IMR-90 (cell line): ENCODE measurements around the gene NBPF12. TPM values are rescaled to one million over a fixed set of nuclear protein-coding genes. Genes with fewer than 3 reads are reported as not detected.
"Not testable (repeated sequence)": the region's sequence is repeated elsewhere in the genome, so short reads cannot be mapped to it uniquely, and the experiment has no call there.

Experiments
- ATAC-seq: fragments of 200-7000 bp; cut with Tn5 transposase; 2 replicates; pipeline ENCODE4 v1.9.1; 2020; ENCODE audit warnings: low read depth, mild to moderate bottlenecking, moderate library complexity
- BruUV-seq: library from RNA; stranded (reverse); fragments of 400-500 nt; replicated peaks from 2 replicates; lab custom pipeline; 2021; lab: Mats Ljungman, UMichigan
- CTCF ChIA-PET: fragments of 300-600 bp; formaldehyde crosslinking; extraction: SDS; loops from one replicate; lab custom pipeline; 2021; ENCODE audit warnings: antibody characterized with exemption; lab: Yijun Ruan, JAX
- POLR2A ChIA-PET: fragments of 300-600 bp; sonication (Branson Sonifier 250); formaldehyde crosslinking; loops from one replicate; lab custom pipeline; 2022; ENCODE audit warnings: antibody characterized with exemption; ENCODE audit not compliant: unreplicated experiment; lab: Charles Lee
- DNase-seq: peaks from one replicate; pipeline ENCODE4 v3.0.0; 2013
- H2AFZ ChIP-seq: replicated peaks from 2 replicates; pipeline ENCODE3; 2013; ENCODE audit warnings: low read length, mild to moderate bottlenecking; ENCODE audit not compliant: poor library complexity
- H2AK5ac ChIP-seq: 2 replicates; pipeline ENCODE4 v1.6.1; 2013; ENCODE audit warnings: low read depth, low read length, inconsistent platforms
- H2AK9ac ChIP-seq: replicated peaks from 2 replicates; pipeline ENCODE3; 2013; ENCODE audit warnings: mild to moderate bottlenecking, low read depth, low read length, moderate library complexity; ENCODE audit not compliant: poor library complexity
- H2BK120ac ChIP-seq: 2 replicates; pipeline ENCODE4 v1.6.1; 2013; ENCODE audit warnings: low read depth, low read length, inconsistent platforms
- H2BK15ac ChIP-seq: 3 replicates; pipeline ENCODE4 v1.6.1; 2013; ENCODE audit warnings: low read depth, low read length, inconsistent platforms
- H2BK20ac ChIP-seq: 2 replicates; pipeline ENCODE4 v1.6.1; 2013; ENCODE audit warnings: low read depth, mild to moderate bottlenecking, inconsistent platforms, low read length, moderate library complexity
- H2BK5ac ChIP-seq: 2 replicates; pipeline ENCODE4 v1.6.1; 2013; ENCODE audit warnings: mild to moderate bottlenecking, low read depth, low read length, inconsistent platforms; ENCODE audit not compliant: poor library complexity, severe bottlenecking
- H3K14ac ChIP-seq: replicated peaks from 2 replicates; pipeline ENCODE4 v1.6.1; 2013; ENCODE audit warnings: low read depth, low read length, inconsistent platforms
- H3K18ac ChIP-seq: 2 replicates; pipeline ENCODE4 v1.6.1; 2013; ENCODE audit warnings: low read depth, low read length, control low read depth
- H3K23ac ChIP-seq: 2 replicates; pipeline ENCODE4 v1.6.1; 2013; ENCODE audit warnings: low read depth, low read length, inconsistent platforms
- H3K27ac ChIP-seq: 2 replicates; pipeline ENCODE4 v1.5.1; 2013; ENCODE audit warnings: mild to moderate bottlenecking, control low read depth, low read length; ENCODE audit not compliant: insufficient read depth
- H3K27me3 ChIP-seq: 2 replicates; pipeline ENCODE4 v1.6.1; 2013; ENCODE audit warnings: low read length; ENCODE audit not compliant: control insufficient read depth, insufficient read depth
- H3K36me3 ChIP-seq: 2 replicates; pipeline ENCODE4 v1.6.1; 2013; ENCODE audit warnings: low read length, mixed read lengths; ENCODE audit not compliant: control insufficient read depth, insufficient read depth
- H3K4ac ChIP-seq: 2 replicates; pipeline ENCODE4 v1.6.1; 2013; ENCODE audit warnings: low read depth, low read length, inconsistent platforms
- H3K4me1 ChIP-seq: 2 replicates; pipeline ENCODE4 v1.6.1; 2013; ENCODE audit warnings: low read length, mixed read lengths; ENCODE audit not compliant: control insufficient read depth, insufficient read depth
- H3K4me2 ChIP-seq: 2 replicates; pipeline ENCODE4 v1.6.1; 2013; ENCODE audit warnings: low read depth, mild to moderate bottlenecking, control low read depth, low read length, moderate library complexity
- H3K4me3 ChIP-seq: 2 replicates; pipeline ENCODE4 v1.5.1; 2013; ENCODE audit warnings: low read depth, mild to moderate bottlenecking, control low read depth, low read length, moderate library complexity; ENCODE audit not compliant: insufficient read depth
- H3K56ac ChIP-seq: 2 replicates; pipeline ENCODE4 v1.6.1; 2013; ENCODE audit warnings: low read length, inconsistent platforms; ENCODE audit not compliant: insufficient read depth; ENCODE audit errors: extremely low read depth
- H3K79me1 ChIP-seq, 2 experiments: 2 replicates each; pipeline ENCODE4 v1.6.1; 2013; ENCODE audit warnings: low read length in 2 of 2, inconsistent platforms in 1 of 2, low read depth in 1 of 2
- H3K9ac ChIP-seq: 2 replicates; pipeline ENCODE4 v1.6.1; 2013; ENCODE audit warnings: low read depth, low read length, control low read depth
- H3K9me1 ChIP-seq: 2 replicates; pipeline ENCODE4 v1.6.1; 2013; ENCODE audit warnings: low read length, inconsistent platforms; ENCODE audit not compliant: insufficient read depth
- H3K9me3 ChIP-seq: 2 replicates; pipeline ENCODE4 v1.6.1; 2013; ENCODE audit warnings: low read length; ENCODE audit not compliant: control insufficient read depth, insufficient read depth
- H4K20me1 ChIP-seq: 2 replicates; pipeline ENCODE4 v1.6.1; 2013; ENCODE audit warnings: low read length, inconsistent platforms; ENCODE audit not compliant: insufficient read depth
- H4K5ac ChIP-seq: 2 replicates; pipeline ENCODE4 v1.6.1; 2013; ENCODE audit warnings: mild to moderate bottlenecking, low read depth, low read length, control low read depth
- H4K8ac ChIP-seq, 2 experiments: 2 replicates each; pipeline ENCODE4 v1.6.1; 2013; ENCODE audit warnings: low read depth in 2 of 2, low read length in 2 of 2, control low read depth in 1 of 2, inconsistent platforms in 1 of 2
- H4K91ac ChIP-seq: 2 replicates; pipeline ENCODE4 v1.6.1; 2013; ENCODE audit warnings: low read depth, low read length, inconsistent platforms; ENCODE audit not compliant: insufficient read depth
- WGBS, 2 experiments: methylation state at CpG; one replicate each; pipeline versions ENCODE4 v1.1.5 to v1.1.7; 2013; ENCODE audit warnings: missing lambda C conversion rate in 2 of 2; ENCODE audit not compliant: insufficient read length in 1 of 2; ENCODE audit errors: extremely low coverage in 2 of 2; 5-methylcytosine and 5-hydroxymethylcytosine counted together
- dilution Hi-C: fragments of 300-500 bp; cut with HindIII; formaldehyde crosslinking; loops from one replicate; pipeline ENCODE4 v1.14.3; 2018; ENCODE audit warnings: low sequenced_read_pairs; ENCODE audit not compliant: unreplicated experiment
- in situ Hi-C: fragments of 300-500 bp; cut with MboI; formaldehyde crosslinking; loops from 3 replicates; pipeline ENCODE4 v1.14.3; 2019; ENCODE audit warnings: low sequenced_read_pairs, inconsistent platforms, mixed read lengths
- intact Hi-C: fragments of 100-400 bp; cut with micrococcal nuclease; formaldehyde crosslinking; loops from 2 replicates; pipeline ENCODE4 v1.10.0; 2022
- polyA plus RNA-seq, 3 experiments: library from polyadenylated mRNA; depleted of rRNA; stranded (reverse); fragments of >200 nt; gene quantifications; 2 replicates each; pipeline ENCODE4 v1.2.3, GENCODE V29; 2012; ENCODE audit warnings: low replicate concordance in 1 of 3
- total RNA-seq: library from RNA; depleted of rRNA; stranded (reverse); fragments of >200 nt; gene quantifications from 2 replicates; pipeline ENCODE4 v1.2.3, GENCODE V29; 2012

NBPF12 gene
- total and polyA plus RNA-seq, 2 of the 4 experiments (the other 2 are of a cell fraction) = 4.5 to 4.8 TPM

DNA sequence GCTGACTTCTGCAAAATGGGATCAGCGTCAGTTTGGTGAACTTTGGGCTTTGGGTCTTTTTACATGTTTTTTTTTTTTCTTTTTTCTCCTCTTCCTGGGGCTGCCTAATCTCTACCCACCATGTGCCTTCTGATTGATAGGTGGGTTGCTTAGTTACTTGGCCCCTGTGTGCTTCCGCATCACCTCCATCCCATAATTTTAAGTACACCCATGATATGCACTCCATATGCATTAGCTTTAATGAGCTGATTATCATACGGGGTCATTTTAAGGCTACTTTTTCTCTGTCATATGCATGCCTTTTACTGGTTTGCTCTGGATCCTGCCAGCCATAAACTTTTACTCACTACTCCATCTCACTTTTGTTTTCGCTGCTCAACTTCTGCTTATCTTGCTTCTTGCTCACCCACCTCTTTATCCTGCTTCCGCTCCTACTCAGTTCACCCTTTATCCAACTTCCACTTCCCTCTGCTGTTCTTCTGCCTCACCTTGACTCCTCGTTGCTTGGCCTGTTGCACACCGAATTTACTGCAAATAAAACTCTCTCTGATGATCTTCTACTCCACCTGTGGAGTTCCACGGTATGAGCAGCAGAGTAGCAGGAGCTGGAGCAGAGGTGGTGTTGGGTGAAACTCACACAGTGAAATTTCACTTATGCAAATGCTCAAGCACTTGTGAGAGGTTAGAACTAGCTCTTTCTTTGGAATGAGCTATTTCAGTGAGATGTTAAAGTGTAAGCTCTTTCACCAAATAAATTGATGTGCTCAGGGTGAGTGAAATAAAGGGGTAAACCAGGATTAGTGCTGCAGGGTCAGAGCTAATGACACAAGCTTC, 3.5 kb upstream of the NBPF12 start:
- H3K9me1 ChIP-seq, in situ Hi-C loops, H4K5ac ChIP-seq, H3K9me3 ChIP-seq, H3K36me3 ChIP-seq, H2AK5ac ChIP-seq, CTCF ChIA-PET, H2BK120ac ChIP-seq, H3K56ac ChIP-seq, BruUV-seq, H2BK15ac ChIP-seq, H3K9ac ChIP-seq, ATAC-seq, H3K14ac ChIP-seq, H3K79me1 ChIP-seq, H4K91ac ChIP-seq, H4K8ac ChIP-seq, H2AFZ ChIP-seq, H3K27me3 ChIP-seq, H3K4me1 ChIP-seq, H3K27ac ChIP-seq, intact Hi-C loops, DNase-seq, POLR2A ChIA-PET, H2BK5ac ChIP-seq, H2BK20ac ChIP-seq, H2AK9ac ChIP-seq, H3K23ac ChIP-seq, H3K4me3 ChIP-seq, H4K20me1 ChIP-seq, H3K4me2 ChIP-seq, H3K4ac ChIP-seq, dilution Hi-C loops, H3K18ac ChIP-seq: not testable (repeated sequence)
- WGBS, 2 experiments = no CpG with 5 or more reads among the region's 8 CpGs

- no CpG with 5 or more reads among the region's 3 CpGs for WGBS, 2 experiments
Measured at GRCh38 chr1:146937462-146937861, 662 bp upstream of the NBPF12 start.

More at GRCh38 chr1:146937462-146937861, 662 bp upstream of the NBPF12 start:
- H3K4me3 ChIP-seq, H3K27ac ChIP-seq, H2AFZ ChIP-seq, dilution Hi-C loops, H2AK9ac ChIP-seq, H3K14ac ChIP-seq, H4K5ac ChIP-seq, H3K27me3 ChIP-seq, in situ Hi-C loops, H2BK15ac ChIP-seq, H3K4me1 ChIP-seq, H3K23ac ChIP-seq, H4K91ac ChIP-seq, H3K9me1 ChIP-seq, intact Hi-C loops, H3K79me1 ChIP-seq, DNase-seq, H2BK20ac ChIP-seq, H4K20me1 ChIP-seq, CTCF ChIA-PET, H2BK120ac ChIP-seq, H3K36me3 ChIP-seq, H3K9me3 ChIP-seq, BruUV-seq, H3K9ac ChIP-seq, H4K8ac ChIP-seq, H3K56ac ChIP-seq, POLR2A ChIA-PET, H3K4me2 ChIP-seq, H3K18ac ChIP-seq, ATAC-seq, H2AK5ac ChIP-seq, H2BK5ac ChIP-seq, H3K4ac ChIP-seq: not testable (repeated sequence)
